GM12878 (cell line): Measurements from ENCODE around the gene HNRNPR. TPM values are rescaled to one million over a fixed set of nuclear protein-coding genes. Genes with fewer than 3 reads are reported as not detected.
"Not testable (repeated sequence)": the region's sequence is repeated elsewhere in the genome, so short reads cannot be mapped to it uniquely, and the experiment has no call there.

Experiments used
- ATAC-seq: fragments of 200-7000 bp; cut with Tn5 transposase; 3 replicates; pipeline ENCODE4 v1.9.1; 2020; ENCODE audit warnings: mild to moderate bottlenecking, moderate library complexity
- BruUV-seq: library from RNA; stranded (reverse); fragments of 400-500 nt; replicated peaks from 2 replicates; lab custom pipeline; 2021; lab: Mats Ljungman, UMichigan
- CTCF ChIA-PET: fragments of 300-600 bp; sonication (Branson Sonifier 250); formaldehyde crosslinking; extraction: SDS; loops from one replicate; lab custom pipeline; 2021; ENCODE audit warnings: inconsistent platforms; lab: Yijun Ruan, JAX
- POLR2A ChIA-PET: fragments of 350-600 bp; formaldehyde crosslinking; extraction: SDS; loops from one replicate; lab custom pipeline; 2021; ENCODE audit warnings: inconsistent platforms; lab: Charles Lee
- RAD21 ChIA-PET: fragments of 300-600 bp; sonication (Branson Sonifier 250); formaldehyde crosslinking; loops from one replicate; lab custom pipeline; 2023; ENCODE audit warnings: antibody characterized with exemption; ENCODE audit not compliant: unreplicated experiment; lab: Charles Lee
- SMC1A ChIA-PET: fragments of 300-600 bp; sonication (Branson Sonifier 250); formaldehyde crosslinking; loops from one replicate; lab custom pipeline; 2023; ENCODE audit not compliant: unreplicated experiment, uncharacterized antibody; lab: Charles Lee
- DNase-seq: peaks from one replicate; pipeline ENCODE4 v3.0.0-alpha.2; 2011; ENCODE audit warnings: low read depth, low spot score
- FAIRE-seq: peaks from 3 replicates; lab custom pipeline; 2011; peaks lifted over from hg19 to GRCh38; lab: Jason Lieb, UNC
- H2AFZ ChIP-seq: 2 replicates; pipeline ENCODE4 v1.6.0; 2011; ENCODE audit warnings: low read depth, low read length, control low read depth; ENCODE audit not compliant: control insufficient read depth
- H3K27ac ChIP-seq: 2 replicates; pipeline ENCODE4 v1.5.1; 2011; ENCODE audit warnings: control low read depth; ENCODE audit not compliant: control insufficient read depth, insufficient read depth
- H3K27me3 ChIP-seq, 2 experiments: replicated peaks in 1 of 2; 2 replicates each; pipeline versions ENCODE4 v1.6.0 to v1.6.1; 2011; ENCODE audit warnings: low read length in 1 of 2; ENCODE audit not compliant: control insufficient read depth in 2 of 2, insufficient read depth in 2 of 2
- H3K36me3 ChIP-seq, 2 experiments: 2 replicates each; pipeline ENCODE4 v1.5.1; 2011; ENCODE audit warnings: low read length in 1 of 2; ENCODE audit not compliant: control insufficient read depth in 2 of 2, insufficient read depth in 2 of 2
- H3K4me1 ChIP-seq: 2 replicates; pipeline ENCODE4 v1.6.1; 2011; ENCODE audit warnings: mild to moderate bottlenecking, low read length, moderate library complexity, mixed read lengths; ENCODE audit not compliant: control insufficient read depth, insufficient read depth
- H3K4me2 ChIP-seq: 2 replicates; pipeline ENCODE4 v1.6.0; 2011; ENCODE audit warnings: control low read depth; ENCODE audit not compliant: control insufficient read depth, insufficient read depth
- H3K4me3 ChIP-seq: fragments of 200-600 bp; sonication (generic); 2 replicates; pipeline ENCODE4 v1.5.1; 2016
- H3K79me2 ChIP-seq: 2 replicates; pipeline ENCODE4 v1.6.0; 2011; ENCODE audit warnings: low read length; ENCODE audit not compliant: control insufficient read depth, insufficient read depth
- H3K9ac ChIP-seq: 2 replicates; pipeline ENCODE4 v1.8.0; 2011; ENCODE audit warnings: low read length, control low read depth, mixed read lengths; ENCODE audit not compliant: control insufficient read depth, insufficient read depth
- H3K9me3 ChIP-seq: replicated peaks from 3 replicates; pipeline ENCODE4 v1.5.1; 2011; ENCODE audit warnings: mild to moderate bottlenecking, low read length; ENCODE audit not compliant: control insufficient read depth, insufficient read depth
- H4K20me1 ChIP-seq: 2 replicates; pipeline ENCODE4 v1.6.0; 2011; ENCODE audit not compliant: control insufficient read depth, insufficient read depth
- ATF7 ChIP-seq: fragments of 450-650 bp; IDR thresholded peaks from 2 replicates; pipeline ENCODE4 v1.6.1; 2016; ENCODE audit warnings: low read depth, mild to moderate bottlenecking
- EED ChIP-seq: sonication (generic); IDR thresholded peaks from 2 replicates; pipeline ENCODE4 v1.6.1; 2016; ENCODE audit warnings: antibody characterized with exemption, low read depth
- GABPA ChIP-seq: IDR thresholded peaks from 2 replicates; pipeline ENCODE4 v1.6.1; 2014; ENCODE audit warnings: antibody characterized with exemption, low read depth, mild to moderate bottlenecking, inconsistent platforms
- MTA3 ChIP-seq: IDR thresholded peaks from 2 replicates; pipeline ENCODE4 v1.6.1; 2012; ENCODE audit warnings: low read length, inconsistent platforms, borderline replicate concordance
- NFXL1 ChIP-seq: fragments of 450-650 bp; IDR thresholded peaks from 2 replicates; pipeline ENCODE4 v1.6.1; 2017; ENCODE audit warnings: antibody characterized with exemption, mild to moderate bottlenecking, borderline replicate concordance
- PAX5 ChIP-seq: IDR thresholded peaks from 2 replicates; pipeline ENCODE4 v1.6.1; 2011; ENCODE audit warnings: low read depth, low read length, borderline replicate concordance
- SIX5 ChIP-seq: IDR thresholded peaks from 2 replicates; pipeline ENCODE4 v1.6.1; 2011; ENCODE audit warnings: mild to moderate bottlenecking, low read depth, low read length, moderate library complexity; ENCODE audit not compliant: severe bottlenecking
- SP1 ChIP-seq: IDR thresholded peaks from one replicate; pipeline ENCODE4 v1.6.1; 2011; ENCODE audit warnings: low read depth, low read length
- TAF1 ChIP-seq: IDR thresholded peaks from 2 replicates; pipeline ENCODE4 v1.6.1; 2011; ENCODE audit warnings: mild to moderate bottlenecking, low read depth, low read length, borderline replicate concordance
- ZSCAN29 ChIP-seq: fragments of 450-650 bp; IDR thresholded peaks from 2 replicates; pipeline ENCODE4 v1.6.1; 2017; ENCODE audit warnings: mild to moderate bottlenecking, moderate library complexity
- WGBS: methylation state at CpG from one replicate; pipeline ENCODE4 v1.1.6; 2016; ENCODE audit warnings: low lambda C conversion rate; ENCODE audit not compliant: insufficient replicate concordance, insufficient coverage; ENCODE audit errors: missing lambda C conversion rate; 5-methylcytosine and 5-hydroxymethylcytosine counted together
- in situ Hi-C: fragments of 300-500 bp; cut with MboI; formaldehyde crosslinking; loops from 9 replicates; pipeline ENCODE4 v1.14.3; 2018; ENCODE audit warnings: mixed read lengths
- intact Hi-C: fragments of 100-400 bp; cut with micrococcal nuclease; formaldehyde crosslinking; loops from one replicate; pipeline ENCODE4 v1.14.2; 2022; ENCODE audit not compliant: unreplicated experiment
- polyA plus RNA-seq, 11 experiments: library from polyadenylated mRNA; depleted of rRNA in 4 of 11; unstranded in 6 of 11; stranded (reverse) in 5 of 11; fragments of >200 nt; fragmentation: Nextera tagmentation in 4 of 11; fragmentation: Illumina TruSeq in 1 of 11; extraction: Ambion mirVana in 4 of 11; extraction: Trizol in 1 of 11; gene quantifications; 1 replicate in 1 of 11; 2 replicates in 10 of 11; pipeline versions ENCODE4 v1.2.1 to v1.2.3, GENCODE V29; 2011 to 2016; ENCODE audit warnings: inconsistent platforms in 2 of 11, missing spikeins in 2 of 11, low read depth in 1 of 11
- total RNA-seq, 4 experiments: library from RNA; depleted of rRNA in 3 of 4; stranded (reverse); fragments of >200 nt in 3 of 4; fragmentation: Illumina TruSeq in 1 of 4; extraction: Trizol in 1 of 4; gene quantifications; 2 replicates each; pipeline versions ENCODE4 v1.2.1 to v1.2.3, GENCODE V29; 2013 to 2021
- TF ChIP-seq, protein P1 (sequence below): fragments of 450-650 bp; IDR thresholded peaks from 2 replicates; pipeline ENCODE4 v1.6.1; 2018; ENCODE audit warnings: borderline replicate concordance, mild to moderate bottlenecking; ENCODE audit not compliant: partially characterized antibody
- TF ChIP-seq, protein P2 (sequence below): IDR thresholded peaks from 2 replicates; pipeline ENCODE4 v1.6.1; 2011; ENCODE audit warnings: mild to moderate bottlenecking, low read depth, low read length, moderate library complexity; ENCODE audit not compliant: insufficient replicate concordance

HNRNPR gene
- total and polyA plus RNA-seq, 10 of the 15 experiments (the other 5 are each of a cell fraction or from before 2014, with no cell fraction given), result 80.5 to 280 (median 218) TPM

- H3K4me2 ChIP-seq, ATAC-seq, DNase-seq, H3K4me3 ChIP-seq, SMC1A ChIA-PET, in situ Hi-C loops, H2AFZ ChIP-seq, RAD21 ChIA-PET, H3K9ac ChIP-seq, H3K27ac ChIP-seq, H3K4me1 ChIP-seq, FAIRE-seq, H3K79me2 ChIP-seq, H3K27me3 ChIP-seq, H4K20me1 ChIP-seq, H3K9me3 ChIP-seq, H3K36me3 ChIP-seq, intact Hi-C loops, BruUV-seq: not testable (repeated sequence)
- ChIA-PET POLR2A (interaction anchor here (1.1 kb wide), 1 partner anchor 30 kb away, joined by 4 read pairs; the partner anchor contains the start of gene HNRNPR), CTCF (interaction anchor here (0.6 kb wide), 1 partner anchor 187 kb away, joined by 3 read pairs; no protein-coding TSS in a partner anchor)
- WGBS, result 80% methylated on average over 12 of the region's 12 CpGs
Observed at GRCh38 chr1:23374079-23374735, 30.1 kb upstream of the HNRNPR start.

- 81% methylated on average over 13 of the region's 13 CpGs for WGBS
- ChIA-PET CTCF (no interaction called here), POLR2A (no interaction called here), SMC1A (no interaction called here), RAD21 (no interaction called here)
- H3K4me1 ChIP-seq, result no peaks in the 10 kb centered on the region
- no peaks in the 10 kb centered on the region for H3K27me3 ChIP-seq
- no peaks in the 10 kb centered on the region for H4K20me1 ChIP-seq
- H3K9ac ChIP-seq, result no peak overlapping the region
- H3K36me3 ChIP-seq, result no peaks in the 10 kb centered on the region
- ATAC-seq (no peak), DNase-seq (no peak), FAIRE-seq (no peak)
- H3K27ac ChIP-seq, result no peak overlapping the region
- H3K9me3 ChIP-seq, result no peaks in the 10 kb centered on the region
- no peak overlapping the region for H2AFZ ChIP-seq
- in situ Hi-C loops (no loop called here), intact Hi-C loops (no loop called here)
- peaks cover 2% of the 10 kb centered on the region; the same call in 1 of the 2 replicates for H3K79me2 ChIP-seq
- no peak overlapping the region for H3K4me3 ChIP-seq
- BruUV-seq, result no TSS peak
- no peak overlapping the region for H3K4me2 ChIP-seq
- TF ChIP-seq SIX5 (no peak), NFXL1 (no peak), PAX5 (no peak), ATF7 (no peak), EED (no peak), ZSCAN29 (no peak), MTA3 (no peak), TAF1 (no peak), SP1 (no peak), GABPA (no peak)
- TF ChIP-seq, protein P1, sequence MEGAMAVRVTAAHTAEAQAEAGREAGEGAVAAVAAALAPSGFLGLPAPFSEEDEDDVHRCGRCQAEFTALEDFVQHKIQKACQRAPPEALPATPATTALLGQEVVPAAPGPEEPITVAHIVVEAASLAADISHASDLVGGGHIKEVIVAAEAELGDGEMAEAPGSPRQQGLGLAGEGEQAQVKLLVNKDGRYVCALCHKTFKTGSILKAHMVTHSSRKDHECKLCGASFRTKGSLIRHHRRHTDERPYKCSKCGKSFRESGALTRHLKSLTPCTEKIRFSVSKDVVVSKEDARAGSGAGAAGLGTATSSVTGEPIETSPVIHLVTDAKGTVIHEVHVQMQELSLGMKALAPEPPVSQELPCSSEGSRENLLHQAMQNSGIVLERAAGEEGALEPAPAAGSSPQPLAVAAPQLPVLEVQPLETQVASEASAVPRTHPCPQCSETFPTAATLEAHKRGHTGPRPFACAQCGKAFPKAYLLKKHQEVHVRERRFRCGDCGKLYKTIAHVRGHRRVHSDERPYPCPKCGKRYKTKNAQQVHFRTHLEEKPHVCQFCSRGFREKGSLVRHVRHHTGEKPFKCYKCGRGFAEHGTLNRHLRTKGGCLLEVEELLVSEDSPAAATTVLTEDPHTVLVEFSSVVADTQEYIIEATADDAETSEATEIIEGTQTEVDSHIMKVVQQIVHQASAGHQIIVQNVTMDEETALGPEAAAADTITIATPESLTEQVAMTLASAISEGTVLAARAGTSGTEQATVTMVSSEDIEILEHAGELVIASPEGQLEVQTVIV, result no peak
- TF ChIP-seq, protein P2, sequence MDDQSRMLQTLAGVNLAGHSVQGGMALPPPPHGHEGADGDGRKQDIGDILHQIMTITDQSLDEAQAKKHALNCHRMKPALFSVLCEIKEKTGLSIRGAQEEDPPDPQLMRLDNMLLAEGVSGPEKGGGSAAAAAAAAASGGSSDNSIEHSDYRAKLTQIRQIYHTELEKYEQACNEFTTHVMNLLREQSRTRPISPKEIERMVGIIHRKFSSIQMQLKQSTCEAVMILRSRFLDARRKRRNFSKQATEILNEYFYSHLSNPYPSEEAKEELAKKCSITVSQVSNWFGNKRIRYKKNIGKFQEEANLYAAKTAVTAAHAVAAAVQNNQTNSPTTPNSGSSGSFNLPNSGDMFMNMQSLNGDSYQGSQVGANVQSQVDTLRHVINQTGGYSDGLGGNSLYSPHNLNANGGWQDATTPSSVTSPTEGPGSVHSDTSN, result no peak
Observed at GRCh38 chr1:23371987-23372880, 28.1 kb upstream of the HNRNPR start.
